Neural progenitor cell (in vitro differentiated cells): ENCODE data around the gene SPEF1. TPM values are rescaled to one million over a fixed set of nuclear protein-coding genes. Genes with fewer than 3 reads are reported as not detected.

Source experiments
- DNase-seq: peaks from one replicate; pipeline ENCODE4 v3.0.0-alpha.2; 2016; ENCODE audit warnings: low spot score
- H2AFZ ChIP-seq: fragments of 200-600 bp; sonication (generic); replicated peaks from 2 replicates; pipeline ENCODE4 v1.6.1; 2016; ENCODE audit warnings: antibody characterized with exemption
- H3F3A ChIP-seq: fragments of 200-600 bp; sonication (generic); 2 replicates; pipeline ENCODE4 v1.6.1; 2016; ENCODE audit warnings: antibody characterized with exemption, low read depth
- H3K27ac ChIP-seq: fragments of 200-600 bp; sonication (generic); 2 replicates; pipeline ENCODE4 v1.5.1; 2016; ENCODE audit warnings: mild to moderate bottlenecking
- H3K27me3 ChIP-seq: fragments of 200-600 bp; sonication (generic); 2 replicates; pipeline ENCODE4 v1.6.1; 2016; ENCODE audit warnings: mild to moderate bottlenecking, moderate library complexity
- H3K36me3 ChIP-seq: fragments of 200-600 bp; sonication (generic); 2 replicates; pipeline ENCODE4 v1.5.1; 2016
- H3K4me1 ChIP-seq: fragments of 200-600 bp; sonication (generic); 2 replicates; pipeline ENCODE4 v1.6.1; 2016; ENCODE audit warnings: mixed run types
- H3K4me2 ChIP-seq: fragments of 200-600 bp; sonication (generic); 2 replicates; pipeline ENCODE4 v1.6.1; 2016
- H3K4me3 ChIP-seq: fragments of 200-600 bp; sonication (generic); 2 replicates; pipeline ENCODE4 v1.5.1; 2016
- H3K79me2 ChIP-seq: fragments of 200-600 bp; sonication (generic); 2 replicates; pipeline ENCODE4 v1.6.1; 2016; ENCODE audit warnings: low read depth
- H3K9ac ChIP-seq: fragments of 200-600 bp; sonication (generic); 2 replicates; pipeline ENCODE4 v1.6.1; 2016
- H3K9me3 ChIP-seq: fragments of 200-600 bp; sonication (generic); 2 replicates; pipeline ENCODE4 v1.5.1; 2016; ENCODE audit warnings: low read depth
- H4K20me1 ChIP-seq: fragments of 200-600 bp; sonication (generic); 2 replicates; pipeline ENCODE4 v1.6.1; 2016; ENCODE audit warnings: low read depth
- H3K27ac Mint-ChIP-seq: 3 replicates; pipeline ENCODE4 v1.8.0; 2021; ENCODE audit warnings: mixed read lengths
- H3K27me3 Mint-ChIP-seq: 2 replicates; pipeline ENCODE4 v1.8.0; 2022; ENCODE audit warnings: low read depth, mild to moderate bottlenecking, inconsistent platforms, moderate library complexity, mixed read lengths; ENCODE audit not compliant: insufficient read depth
- H3K36me3 Mint-ChIP-seq: 3 replicates; pipeline ENCODE4 v1.8.0; 2021; ENCODE audit warnings: mixed read lengths
- H3K4me1 Mint-ChIP-seq: 3 replicates; pipeline ENCODE4 v1.8.0; 2021; ENCODE audit warnings: mixed read lengths
- H3K4me3 Mint-ChIP-seq: 3 replicates; pipeline ENCODE4 v1.8.0; 2021; ENCODE audit warnings: mild to moderate bottlenecking, moderate library complexity, mixed read lengths
- H3K9me3 Mint-ChIP-seq: 3 replicates; pipeline ENCODE4 v1.8.0; 2020; ENCODE audit warnings: mixed read lengths
- CTCF ChIP-seq: fragments of 200-600 bp; sonication (generic); IDR thresholded peaks from 2 replicates; pipeline ENCODE4 v1.5.1; 2017; ENCODE audit warnings: antibody characterized with exemption, mild to moderate bottlenecking
- EZH2 ChIP-seq: fragments of 200-600 bp; sonication (generic); IDR thresholded peaks from 2 replicates; pipeline ENCODE4 v1.6.1; 2017; ENCODE audit warnings: antibody characterized with exemption, mild to moderate bottlenecking, moderate library complexity
- EZH2phosphoT487 ChIP-seq: fragments of 200-600 bp; sonication (generic); IDR thresholded peaks from 2 replicates; pipeline ENCODE4 v1.6.1; 2017; ENCODE audit warnings: antibody characterized with exemption
- total RNA-seq: library from RNA; depleted of rRNA; stranded (reverse); fragments of >200 nt; gene quantifications from 2 replicates; pipeline ENCODE4 v1.2.3, GENCODE V29; 2015; ENCODE audit warnings: low replicate concordance

SPEF1 gene
- total RNA-seq, 1 donor from 2014 or later: 1.2 TPM

- Histone ChIP-seq H2AFZ (no peak overlapping the region), H3K4me1 (peaks cover 6% of the 10 kb centered on the region), H3K4me2 (no peak overlapping the region), H3K79me2 (no peaks in the 10 kb centered on the region), H3K4me3 (no peak overlapping the region), H3F3A (peaks cover 3% of the 10 kb centered on the region), H3K27me3 (no peaks in the 10 kb centered on the region), H4K20me1 (no peaks in the 10 kb centered on the region), H3K27ac (no peak overlapping the region), H3K36me3 (no peaks in the 10 kb centered on the region), H3K9me3 (no peaks in the 10 kb centered on the region), H3K9ac (no peak overlapping the region)
- Mint-ChIP-seq H3K27ac (peak overlapping the region; percentile 34), H3K4me3 (no peak overlapping the region), H3K4me1 (peaks cover 44% of the 10 kb centered on the region), H3K27me3 (peaks cover 6% of the 10 kb centered on the region), H3K9me3 (no peaks in the 10 kb centered on the region), H3K36me3 (no peaks in the 10 kb centered on the region)
- TF ChIP-seq CTCF (no peak), EZH2phosphoT487 (no peak), EZH2 (no peak)
- DNase-seq: no peak
These were observed 30.4 kb upstream of the SPEF1 start for GRCh38 chr20:3811467-3812258.

GRCh38 chr20:3808544-3808943 lies 27.3 kb upstream of the SPEF1 start:
- Mint-ChIP-seq H3K27me3 (peaks cover 8% of the 10 kb centered on the region), H3K4me1 (peaks cover 38% of the 10 kb centered on the region), H3K27ac (no peak overlapping the region), H3K36me3 (peaks cover 19% of the 10 kb centered on the region), H3K4me3 (no peak overlapping the region), H3K9me3 (no peaks in the 10 kb centered on the region)
- Histone ChIP-seq H4K20me1 (no peaks in the 10 kb centered on the region), H2AFZ (no peak overlapping the region), H3K27ac (no peak overlapping the region), H3F3A (peaks cover 3% of the 10 kb centered on the region), H3K36me3 (no peaks in the 10 kb centered on the region), H3K4me1 (peaks cover 6% of the 10 kb centered on the region), H3K79me2 (no peaks in the 10 kb centered on the region), H3K9ac (no peak overlapping the region), H3K9me3 (no peaks in the 10 kb centered on the region), H3K4me3 (no peak overlapping the region), H3K4me2 (no peak overlapping the region), H3K27me3 (no peaks in the 10 kb centered on the region)
- TF ChIP-seq EZH2phosphoT487 (no peak), CTCF (no peak), EZH2 (no peak)
- no peak for DNase-seq

- H3K79me2 ChIP-seq: no peaks in the 10 kb centered on the region
- no peaks in the 10 kb centered on the region for H3K27me3 ChIP-seq
- H3K9ac ChIP-seq: no peak overlapping the region
- peaks cover 7% of the 10 kb centered on the region for H4K20me1 ChIP-seq
- H3K36me3 Mint-ChIP-seq: peaks cover 33% of the 10 kb centered on the region
- H3K27ac Mint-ChIP-seq: peak overlapping the region; percentile 13
- peaks cover 7% of the 10 kb centered on the region for H3K27me3 Mint-ChIP-seq
- H3K4me3 Mint-ChIP-seq: no peak overlapping the region
- no peaks in the 10 kb centered on the region for H3K9me3 Mint-ChIP-seq
- no peaks in the 10 kb centered on the region for H3K9me3 ChIP-seq
- no peak for DNase-seq
- no peak overlapping the region for H2AFZ ChIP-seq
- H3K4me1 Mint-ChIP-seq: peaks cover 40% of the 10 kb centered on the region
- H3K4me3 ChIP-seq: no peak overlapping the region
- no peaks in the 10 kb centered on the region for H3K36me3 ChIP-seq
- peaks cover 15% of the 10 kb centered on the region for H3K4me1 ChIP-seq
- no peak overlapping the region for H3K4me2 ChIP-seq
- no peak overlapping the region for H3K27ac ChIP-seq
- peaks cover 12% of the 10 kb centered on the region for H3F3A ChIP-seq
- TF ChIP-seq CTCF: no peak
- TF ChIP-seq EZH2phosphoT487: no peak
- no peak for TF ChIP-seq EZH2
These were observed 23.5 kb upstream of the SPEF1 start for GRCh38 chr20:3804781-3805180.
